OCI-LY1 (cell line): ENCODE data around the gene EIF4E3.

Experiments used
- H2AFZ ChIP-seq: fragments of 200-600 bp; sonication (generic), shearing (Covaris generic); 2 replicates; pipeline ENCODE4 v1.6.0; 2014; ENCODE audit warnings: antibody characterized with exemption, mild to moderate bottlenecking, low read length
- H3F3A ChIP-seq: fragments of 200-600 bp; sonication (generic), shearing (Covaris generic); 2 replicates; pipeline ENCODE4 v1.6.0; 2014; ENCODE audit warnings: mild to moderate bottlenecking, antibody characterized with exemption, low read length, moderate library complexity; ENCODE audit not compliant: insufficient read depth
- H3K27ac ChIP-seq: fragments of 200-600 bp; sonication (generic); 2 replicates; pipeline ENCODE4 v1.5.1; 2014; ENCODE audit warnings: low read length, mixed run types, mild to moderate bottlenecking, low read depth; ENCODE audit not compliant: poor library complexity, severe bottlenecking
- H3K27me3 ChIP-seq: fragments of 200-600 bp; sonication (generic); 2 replicates; pipeline ENCODE4 v1.6.0; 2014; ENCODE audit warnings: antibody characterized with exemption, mild to moderate bottlenecking, low read length, moderate library complexity; ENCODE audit not compliant: insufficient read depth
- H3K36me3 ChIP-seq: fragments of 200-600 bp; sonication (generic); 2 replicates; pipeline ENCODE4 v1.6.1; 2014; ENCODE audit warnings: mild to moderate bottlenecking, antibody characterized with exemption, low read length, moderate library complexity, mixed read lengths; ENCODE audit not compliant: insufficient read depth
- H3K4me1 ChIP-seq: fragments of 200-600 bp; sonication (generic); 2 replicates; pipeline ENCODE4 v1.5.1; 2014; ENCODE audit warnings: mild to moderate bottlenecking, low read length, moderate library complexity; ENCODE audit not compliant: insufficient read depth, severe bottlenecking
- H3K4me2 ChIP-seq: fragments of 200-600 bp; sonication (generic), shearing (Covaris generic); 2 replicates; pipeline ENCODE4 v1.6.1; 2014; ENCODE audit warnings: low read length
- H3K4me3 ChIP-seq: fragments of 200-600 bp; sonication (generic); 2 replicates; pipeline ENCODE4 v1.5.1; 2014; ENCODE audit warnings: low read length, low read depth, mild to moderate bottlenecking, mixed read lengths; ENCODE audit not compliant: poor library complexity, severe bottlenecking
- H3K79me2 ChIP-seq: fragments of 200-600 bp; shearing (Covaris generic); 2 replicates; pipeline ENCODE4 v1.6.1; 2016; ENCODE audit warnings: mixed run types, low read length, mixed read lengths; ENCODE audit not compliant: insufficient read depth
- H3K9ac ChIP-seq: fragments of 200-600 bp; sonication (generic), shearing (Covaris generic); 2 replicates; pipeline ENCODE4 v1.6.1; 2014; ENCODE audit warnings: mild to moderate bottlenecking, low read length, mixed read lengths
- H3K9me2 ChIP-seq: fragments of 200-600 bp; sonication (generic), shearing (Covaris generic); 2 replicates; pipeline ENCODE4 v1.6.1; 2014; ENCODE audit warnings: low read depth, mild to moderate bottlenecking, low read length, mixed read lengths
- H3K9me3 ChIP-seq: fragments of 200-600 bp; shearing (Covaris generic); 2 replicates; pipeline ENCODE4 v1.6.1; 2014; ENCODE audit warnings: low read length, mixed read lengths
- H4K20me1 ChIP-seq: fragments of 200-600 bp; sonication (generic), shearing (Covaris generic); 2 replicates; pipeline ENCODE4 v1.6.0; 2016; ENCODE audit warnings: mild to moderate bottlenecking, low read length; ENCODE audit not compliant: insufficient read depth
- EZH2 ChIP-seq: fragments of 200-600 bp; sonication (generic), shearing (Covaris generic); IDR thresholded peaks from 2 replicates; pipeline ENCODE4 v1.8.0; 2017; ENCODE audit warnings: borderline replicate concordance, mixed run types, mild to moderate bottlenecking, antibody characterized with exemption, low read length, moderate library complexity, mixed read lengths
- TF ChIP-seq, protein P1 (sequence below): fragments of 200-600 bp; sonication (generic), shearing (Covaris generic); IDR thresholded peaks from 2 replicates; pipeline ENCODE4 v1.5.1; 2017; ENCODE audit warnings: mild to moderate bottlenecking, antibody characterized with exemption, low read length, moderate library complexity, mixed read lengths

Gene EIF4E3

DNA sequence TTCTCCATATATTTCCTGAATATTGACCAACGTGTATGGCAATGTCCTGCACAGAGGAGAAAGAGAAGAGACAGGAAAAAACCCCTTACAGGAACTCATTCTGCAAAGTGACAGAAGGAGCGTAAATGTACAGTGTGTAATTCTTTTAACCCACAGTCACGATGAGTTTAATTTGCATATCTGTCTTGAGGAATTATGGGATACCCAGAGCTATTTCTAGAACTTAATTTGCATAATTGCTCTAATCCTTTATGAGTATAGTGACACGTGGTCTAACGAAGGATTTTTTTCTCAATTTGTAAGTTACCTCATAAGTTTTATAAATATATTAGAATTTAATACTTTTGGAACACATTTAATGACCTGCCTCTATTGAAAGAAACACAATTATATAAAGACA, 38.2 kb upstream of the EIF4E3 start:
- H3K4me3 ChIP-seq = no peak overlapping the region
- no peaks in the 10 kb centered on the region for H3F3A ChIP-seq
- no peaks in the 10 kb centered on the region for H4K20me1 ChIP-seq
- no peaks in the 10 kb centered on the region for H3K9me2 ChIP-seq
- no peak overlapping the region for H3K27ac ChIP-seq
- H3K4me2 ChIP-seq = no peak overlapping the region
- H2AFZ ChIP-seq = no peak overlapping the region
- H3K27me3 ChIP-seq = no peaks in the 10 kb centered on the region
- H3K79me2 ChIP-seq = no peaks in the 10 kb centered on the region
- H3K9me3 ChIP-seq = no peaks in the 10 kb centered on the region
- H3K4me1 ChIP-seq = no peaks in the 10 kb centered on the region
- H3K9ac ChIP-seq = no peak overlapping the region
- no peaks in the 10 kb centered on the region for H3K36me3 ChIP-seq
- TF ChIP-seq, protein P1, sequence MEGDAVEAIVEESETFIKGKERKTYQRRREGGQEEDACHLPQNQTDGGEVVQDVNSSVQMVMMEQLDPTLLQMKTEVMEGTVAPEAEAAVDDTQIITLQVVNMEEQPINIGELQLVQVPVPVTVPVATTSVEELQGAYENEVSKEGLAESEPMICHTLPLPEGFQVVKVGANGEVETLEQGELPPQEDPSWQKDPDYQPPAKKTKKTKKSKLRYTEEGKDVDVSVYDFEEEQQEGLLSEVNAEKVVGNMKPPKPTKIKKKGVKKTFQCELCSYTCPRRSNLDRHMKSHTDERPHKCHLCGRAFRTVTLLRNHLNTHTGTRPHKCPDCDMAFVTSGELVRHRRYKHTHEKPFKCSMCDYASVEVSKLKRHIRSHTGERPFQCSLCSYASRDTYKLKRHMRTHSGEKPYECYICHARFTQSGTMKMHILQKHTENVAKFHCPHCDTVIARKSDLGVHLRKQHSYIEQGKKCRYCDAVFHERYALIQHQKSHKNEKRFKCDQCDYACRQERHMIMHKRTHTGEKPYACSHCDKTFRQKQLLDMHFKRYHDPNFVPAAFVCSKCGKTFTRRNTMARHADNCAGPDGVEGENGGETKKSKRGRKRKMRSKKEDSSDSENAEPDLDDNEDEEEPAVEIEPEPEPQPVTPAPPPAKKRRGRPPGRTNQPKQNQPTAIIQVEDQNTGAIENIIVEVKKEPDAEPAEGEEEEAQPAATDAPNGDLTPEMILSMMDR = no peak
- no peak for TF ChIP-seq EZH2

DNA sequence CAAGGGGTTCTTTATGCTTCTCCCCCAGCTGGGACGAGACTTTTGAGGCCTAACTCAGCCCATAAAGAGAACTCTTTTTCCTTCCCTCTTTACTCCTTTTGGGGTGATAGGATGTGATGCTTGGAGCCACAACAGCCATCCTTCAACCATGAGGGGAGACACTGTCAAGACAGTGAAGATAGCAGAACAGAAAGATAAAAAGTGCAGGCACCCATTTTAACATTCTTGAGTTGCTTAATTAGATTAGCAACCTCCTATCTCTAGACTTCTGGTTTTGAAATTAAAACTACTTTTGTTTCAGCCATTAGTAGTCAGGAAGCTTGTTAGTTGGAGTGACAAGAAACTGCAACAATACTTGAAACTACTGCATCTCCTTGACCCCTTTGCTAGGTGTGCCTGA, 34.9 kb upstream of the EIF4E3 start:
- Histone ChIP-seq H3K4me3 (no peak overlapping the region), H3K27ac (no peak overlapping the region), H3K36me3 (no peaks in the 10 kb centered on the region), H3K4me1 (no peaks in the 10 kb centered on the region), H3F3A (no peaks in the 10 kb centered on the region), H3K9me2 (no peaks in the 10 kb centered on the region), H3K4me2 (no peak overlapping the region), H3K9me3 (no peaks in the 10 kb centered on the region), H2AFZ (no peak overlapping the region), H3K9ac (no peak overlapping the region), H3K79me2 (no peaks in the 10 kb centered on the region), H3K27me3 (no peaks in the 10 kb centered on the region), H4K20me1 (no peaks in the 10 kb centered on the region)
- TF ChIP-seq, protein P1 = no peak
- TF ChIP-seq EZH2 = no peak

DNA sequence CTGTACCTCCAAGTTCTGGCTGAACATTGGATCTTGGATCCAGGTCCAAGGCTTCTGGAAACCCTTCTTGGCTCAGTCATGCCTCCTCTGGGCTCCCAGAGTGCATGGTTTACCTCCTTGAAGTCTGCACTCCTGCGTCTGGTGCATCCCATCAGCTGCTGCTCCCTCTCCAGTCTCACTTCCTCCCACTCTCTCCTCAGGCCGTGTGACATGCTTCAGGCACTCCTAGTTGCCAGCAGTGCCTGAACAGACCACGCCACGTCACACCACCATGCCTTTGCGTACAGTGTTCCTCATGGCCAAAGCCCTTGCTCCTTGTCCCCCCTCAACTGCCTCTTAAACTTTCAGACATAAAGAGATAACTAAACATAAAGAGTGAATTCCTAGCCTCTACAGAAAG, 34.2 kb upstream of the EIF4E3 start:
- Histone ChIP-seq H3K79me2 (no peaks in the 10 kb centered on the region), H3K9ac (no peak overlapping the region), H3F3A (no peaks in the 10 kb centered on the region), H2AFZ (no peak overlapping the region), H3K9me2 (no peaks in the 10 kb centered on the region), H3K4me2 (no peak overlapping the region), H3K4me3 (no peak overlapping the region), H4K20me1 (no peaks in the 10 kb centered on the region), H3K27me3 (no peaks in the 10 kb centered on the region), H3K9me3 (no peaks in the 10 kb centered on the region), H3K36me3 (no peaks in the 10 kb centered on the region), H3K4me1 (no peaks in the 10 kb centered on the region), H3K27ac (no peak overlapping the region)
- TF ChIP-seq, protein P1 = no peak
- no peak for TF ChIP-seq EZH2
